ENCODE data around the gene ABCG1. TPM values are rescaled to one million over a fixed set of nuclear protein-coding genes. Genes with fewer than 3 reads are reported as not detected.

The ABCG1 gene
- total and polyA plus RNA-seq, 2 donors (not counting 1 experiment from before 2014, with no cell fraction given), result under 0.01 to 0.12 TPM

DNA sequence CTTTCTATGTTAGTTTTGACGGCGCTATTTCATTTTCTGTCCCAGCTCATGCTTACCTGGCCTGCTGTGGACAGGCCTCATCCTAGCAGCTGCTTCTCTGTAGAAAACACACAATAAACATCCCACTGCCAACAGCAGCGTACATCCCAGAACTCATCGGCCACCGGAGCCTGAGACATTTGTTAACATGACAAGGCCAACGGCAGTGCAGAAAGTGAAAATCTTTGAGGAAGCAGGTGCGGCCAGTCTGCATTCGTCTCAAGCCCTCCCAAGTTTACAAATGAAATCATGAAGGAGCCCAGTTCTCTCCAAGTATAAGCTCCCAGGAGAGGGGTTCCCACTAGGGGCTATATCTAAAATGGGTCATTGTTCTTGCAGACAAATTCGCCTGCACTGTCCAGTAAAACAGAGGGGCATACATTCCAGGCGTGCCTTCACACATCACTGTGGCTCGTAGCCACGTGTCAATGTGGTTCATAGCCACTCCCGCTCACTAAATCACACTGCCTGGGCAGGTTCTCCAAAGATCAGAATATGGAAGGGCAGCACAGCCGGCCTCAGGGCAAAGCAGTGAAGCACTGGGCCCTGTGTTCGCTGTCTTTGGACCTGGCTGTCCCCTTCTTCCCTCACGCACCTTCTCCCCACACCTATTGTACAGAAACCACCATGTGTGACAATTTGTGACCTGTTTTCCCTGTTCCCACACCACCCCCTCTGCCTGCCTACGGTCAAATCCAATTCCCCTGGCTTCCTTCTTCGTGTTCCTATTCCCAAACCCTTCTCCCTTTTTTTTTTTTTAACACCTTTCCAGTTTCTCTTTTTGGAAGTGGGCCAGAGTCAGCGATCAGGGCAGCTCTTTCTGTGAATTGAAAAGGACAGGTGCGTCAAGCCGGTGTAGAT is 27.0 kb upstream of the ABCG1 start:
- H2AFZ ChIP-seq (ENCODE audit: low read length), result no peak overlapping the region
- peaks cover 4% of the 10 kb centered on the region for H3K27me3 ChIP-seq (ENCODE audit: control insufficient read depth, insufficient read depth, low read length)
- H4K20me1 ChIP-seq (ENCODE audit: control insufficient read depth, extremely low read depth, insufficient read depth, low read length), result no peaks in the 10 kb centered on the region
- no peaks in the 10 kb centered on the region for H3K4me1 ChIP-seq (ENCODE audit: control insufficient read depth, extremely low read depth, insufficient read depth, low read length)
- no peak overlapping the region for H3K27ac ChIP-seq (ENCODE audit: insufficient read depth, low read length)
- H3K4me3 ChIP-seq (replicated peaks in 1 of 4; ENCODE audit: control extremely low read depth in 1 of 4, insufficient read depth in 1 of 4, low read depth in 3 of 4, low read length in 4 of 4), result no peak overlapping the region
- DNase-seq (ENCODE audit: low read depth in 2 of 2), result peak in 1 of 2 donors; percentile 18
- H3K9ac ChIP-seq (ENCODE audit: insufficient read depth, low read length), result no peak overlapping the region
- H3K9me3 ChIP-seq (ENCODE audit: control insufficient read depth, insufficient read depth, low read depth, low read length), result no peaks in the 10 kb centered on the region
- no peak for TF ChIP-seq EZH2 (IDR thresholded peaks at IDR 0.05; ENCODE audit: low read length, missing control alignments)
- TF ChIP-seq, protein P1, sequence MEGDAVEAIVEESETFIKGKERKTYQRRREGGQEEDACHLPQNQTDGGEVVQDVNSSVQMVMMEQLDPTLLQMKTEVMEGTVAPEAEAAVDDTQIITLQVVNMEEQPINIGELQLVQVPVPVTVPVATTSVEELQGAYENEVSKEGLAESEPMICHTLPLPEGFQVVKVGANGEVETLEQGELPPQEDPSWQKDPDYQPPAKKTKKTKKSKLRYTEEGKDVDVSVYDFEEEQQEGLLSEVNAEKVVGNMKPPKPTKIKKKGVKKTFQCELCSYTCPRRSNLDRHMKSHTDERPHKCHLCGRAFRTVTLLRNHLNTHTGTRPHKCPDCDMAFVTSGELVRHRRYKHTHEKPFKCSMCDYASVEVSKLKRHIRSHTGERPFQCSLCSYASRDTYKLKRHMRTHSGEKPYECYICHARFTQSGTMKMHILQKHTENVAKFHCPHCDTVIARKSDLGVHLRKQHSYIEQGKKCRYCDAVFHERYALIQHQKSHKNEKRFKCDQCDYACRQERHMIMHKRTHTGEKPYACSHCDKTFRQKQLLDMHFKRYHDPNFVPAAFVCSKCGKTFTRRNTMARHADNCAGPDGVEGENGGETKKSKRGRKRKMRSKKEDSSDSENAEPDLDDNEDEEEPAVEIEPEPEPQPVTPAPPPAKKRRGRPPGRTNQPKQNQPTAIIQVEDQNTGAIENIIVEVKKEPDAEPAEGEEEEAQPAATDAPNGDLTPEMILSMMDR (conservative IDR thresholded peaks at IDR 0.05 in 1 of 2, IDR thresholded peaks at IDR 0.05 in 1 of 2; ENCODE audit: low read depth in 1 of 2, low read length in 2 of 2), result no peak
- no peaks in the 10 kb centered on the region for H3K36me3 ChIP-seq (ENCODE audit: control insufficient read depth, insufficient read depth, low read length)
- H3K79me2 ChIP-seq (ENCODE audit: control insufficient read depth, insufficient read depth, low read length), result no peaks in the 10 kb centered on the region
- no peak overlapping the region for H3K4me2 ChIP-seq (ENCODE audit: extremely low read depth, insufficient read depth, low read length)

DNA sequence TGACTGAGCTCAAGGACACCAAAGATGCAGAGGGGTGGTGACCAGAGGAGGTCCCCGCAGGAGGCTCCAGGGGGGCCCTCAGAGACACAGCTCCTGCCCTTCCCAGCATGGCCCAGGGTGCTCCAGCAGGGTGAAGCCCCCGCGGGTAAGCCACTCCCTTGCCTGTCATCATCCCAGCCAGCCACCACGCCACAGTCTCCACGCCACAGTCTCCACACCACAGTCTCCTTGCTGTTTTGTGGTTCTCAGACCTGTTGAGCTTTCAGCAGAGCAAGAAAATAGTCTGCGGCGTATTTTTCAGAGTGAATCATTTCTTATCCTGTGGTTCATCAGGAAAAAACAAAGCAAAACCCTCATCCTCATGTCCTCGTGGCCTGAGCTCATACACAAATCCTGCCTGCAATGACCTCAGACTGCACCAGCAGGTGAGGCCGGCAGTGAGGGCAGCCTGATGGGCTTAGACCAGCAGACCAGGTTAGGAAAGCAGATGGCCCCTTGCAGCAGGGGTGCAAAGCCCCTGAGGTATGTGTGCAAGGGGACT is 25.7 kb upstream of the ABCG1 start:
- H2AFZ ChIP-seq (ENCODE audit: low read length), result no peak overlapping the region
- H3K4me1 ChIP-seq (ENCODE audit: control insufficient read depth, extremely low read depth, insufficient read depth, low read length), result no peaks in the 10 kb centered on the region
- no peak overlapping the region for H3K27ac ChIP-seq (ENCODE audit: insufficient read depth, low read length)
- H3K27me3 ChIP-seq (ENCODE audit: control insufficient read depth, insufficient read depth, low read length), result peaks cover 4% of the 10 kb centered on the region
- H3K9ac ChIP-seq (ENCODE audit: insufficient read depth, low read length), result no peak overlapping the region
- DNase-seq (ENCODE audit: low read depth in 2 of 2), result peak in 1 of 2 donors; percentile 23
- H3K4me2 ChIP-seq (ENCODE audit: extremely low read depth, insufficient read depth, low read length), result no peak overlapping the region
- no peak overlapping the region for H3K4me3 ChIP-seq (replicated peaks in 1 of 4; ENCODE audit: control extremely low read depth in 1 of 4, insufficient read depth in 1 of 4, low read depth in 3 of 4, low read length in 4 of 4)
- H3K9me3 ChIP-seq (ENCODE audit: control insufficient read depth, insufficient read depth, low read depth, low read length), result no peaks in the 10 kb centered on the region
- TF ChIP-seq EZH2 (IDR thresholded peaks at IDR 0.05; ENCODE audit: low read length, missing control alignments), result no peak
- TF ChIP-seq, protein P1 (conservative IDR thresholded peaks at IDR 0.05 in 1 of 2, IDR thresholded peaks at IDR 0.05 in 1 of 2; ENCODE audit: low read depth in 1 of 2, low read length in 2 of 2), result no peak
- H3K79me2 ChIP-seq (ENCODE audit: control insufficient read depth, insufficient read depth, low read length), result no peaks in the 10 kb centered on the region
- H4K20me1 ChIP-seq (ENCODE audit: control insufficient read depth, extremely low read depth, insufficient read depth, low read length), result no peaks in the 10 kb centered on the region
- H3K36me3 ChIP-seq (ENCODE audit: control insufficient read depth, insufficient read depth, low read length), result no peaks in the 10 kb centered on the region

DNA sequence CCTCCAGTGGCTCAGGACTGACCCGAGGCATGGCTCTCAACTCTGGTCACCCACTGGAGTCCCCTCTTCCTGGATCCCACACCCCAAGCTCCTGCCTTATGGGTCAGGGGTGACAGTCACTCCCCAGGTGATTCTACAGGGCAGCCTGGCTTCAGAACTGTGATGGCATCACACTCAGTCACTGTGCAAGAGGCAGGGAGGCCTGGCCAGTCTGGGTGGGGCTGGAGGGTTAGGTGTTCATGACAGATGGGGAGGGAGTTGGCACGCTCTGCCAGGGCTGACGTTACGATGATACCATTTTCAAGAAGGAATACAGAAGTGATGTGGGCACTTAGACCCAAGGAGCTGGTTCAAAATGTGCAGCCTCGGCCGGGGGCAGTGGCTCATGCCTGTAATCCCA is 25.2 kb upstream of the ABCG1 start:
- no peaks in the 10 kb centered on the region for H3K79me2 ChIP-seq (ENCODE audit: control insufficient read depth, insufficient read depth, low read length)
- TF ChIP-seq EZH2 (IDR thresholded peaks at IDR 0.05; ENCODE audit: low read length, missing control alignments), result no peak
- TF ChIP-seq, protein P1 (conservative IDR thresholded peaks at IDR 0.05 in 1 of 2, IDR thresholded peaks at IDR 0.05 in 1 of 2; ENCODE audit: low read depth in 1 of 2, low read length in 2 of 2), result no peak
- no peaks in the 10 kb centered on the region for H3K9me3 ChIP-seq (ENCODE audit: control insufficient read depth, insufficient read depth, low read depth, low read length)
- no peak for DNase-seq (ENCODE audit: low read depth in 2 of 2)
- H3K9ac ChIP-seq (ENCODE audit: insufficient read depth, low read length), result no peak overlapping the region
- no peaks in the 10 kb centered on the region for H4K20me1 ChIP-seq (ENCODE audit: control insufficient read depth, extremely low read depth, insufficient read depth, low read length)
- H3K4me3 ChIP-seq (replicated peaks in 1 of 4; ENCODE audit: control extremely low read depth in 1 of 4, insufficient read depth in 1 of 4, low read depth in 3 of 4, low read length in 4 of 4), result no peak overlapping the region
- no peaks in the 10 kb centered on the region for H3K4me1 ChIP-seq (ENCODE audit: control insufficient read depth, extremely low read depth, insufficient read depth, low read length)
- peaks cover 4% of the 10 kb centered on the region for H3K27me3 ChIP-seq (ENCODE audit: control insufficient read depth, insufficient read depth, low read length)
- H2AFZ ChIP-seq (ENCODE audit: low read length), result no peak overlapping the region
- no peak overlapping the region for H3K4me2 ChIP-seq (ENCODE audit: extremely low read depth, insufficient read depth, low read length)
- H3K36me3 ChIP-seq (ENCODE audit: control insufficient read depth, insufficient read depth, low read length), result no peaks in the 10 kb centered on the region
- H3K27ac ChIP-seq (ENCODE audit: insufficient read depth, low read length), result no peak overlapping the region
